DMS114 treated with DMSO at 0.1 percent for 48 hours (cell line): ENCODE data around the gene ITGB4.
A peak's percentile ranks its signal among the peaks of the same experiment; 100 is the strongest.
"Not testable (repeated sequence)": the region's sequence is repeated elsewhere in the genome, so short reads cannot be mapped to it uniquely, and the experiment has no call there.

Source experiments
- DNase-seq: peaks from one replicate; lab custom pipeline; 2025; ENCODE audit not compliant: unreplicated experiment; lab: John Stamatoyannopoulos, UW

Gene ITGB4

DNA sequence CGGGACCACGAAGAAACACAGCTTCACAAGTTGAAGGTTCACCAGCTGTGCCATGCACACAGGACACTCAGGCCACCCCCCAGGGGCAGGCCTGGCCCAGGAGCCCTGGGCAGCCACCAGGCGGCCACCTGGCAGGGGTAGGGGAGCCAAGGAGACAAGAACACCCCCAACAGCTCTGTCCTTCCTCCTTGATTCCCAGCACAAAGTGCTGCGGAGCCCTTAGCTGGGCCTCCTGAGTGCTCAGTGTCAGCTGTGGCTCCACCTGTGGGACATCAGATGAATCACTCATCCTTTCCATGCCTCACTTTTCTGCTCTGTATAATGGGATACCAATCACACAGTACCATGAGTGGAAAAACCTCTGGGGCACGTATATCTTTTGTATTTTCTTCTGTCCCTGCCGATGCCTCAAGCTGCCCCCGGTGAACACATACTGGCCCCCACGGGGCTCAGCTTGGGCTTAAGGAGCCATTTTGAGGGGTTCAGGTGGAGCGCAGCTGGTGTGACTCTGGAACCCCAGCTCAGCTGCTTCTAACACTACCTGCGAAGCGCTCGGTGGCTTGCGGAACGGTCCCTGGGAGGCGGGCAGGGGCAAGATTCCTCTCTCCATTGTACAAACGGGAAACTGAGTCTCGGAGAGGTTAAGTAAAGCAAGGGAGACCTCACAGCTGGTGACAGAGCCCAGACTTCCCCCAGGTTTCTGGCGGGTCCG is 31.7 kb downstream of the ITGB4 start:
- DNase-seq, result no peak

- DNase-seq, result no peak
These were observed 32.5 kb downstream of the ITGB4 start for GRCh38 chr17:75753514-75754377.

- DNase-seq, result no peak
These were observed 33.3 kb downstream of the ITGB4 start for GRCh38 chr17:75754378-75755204.

DNA sequence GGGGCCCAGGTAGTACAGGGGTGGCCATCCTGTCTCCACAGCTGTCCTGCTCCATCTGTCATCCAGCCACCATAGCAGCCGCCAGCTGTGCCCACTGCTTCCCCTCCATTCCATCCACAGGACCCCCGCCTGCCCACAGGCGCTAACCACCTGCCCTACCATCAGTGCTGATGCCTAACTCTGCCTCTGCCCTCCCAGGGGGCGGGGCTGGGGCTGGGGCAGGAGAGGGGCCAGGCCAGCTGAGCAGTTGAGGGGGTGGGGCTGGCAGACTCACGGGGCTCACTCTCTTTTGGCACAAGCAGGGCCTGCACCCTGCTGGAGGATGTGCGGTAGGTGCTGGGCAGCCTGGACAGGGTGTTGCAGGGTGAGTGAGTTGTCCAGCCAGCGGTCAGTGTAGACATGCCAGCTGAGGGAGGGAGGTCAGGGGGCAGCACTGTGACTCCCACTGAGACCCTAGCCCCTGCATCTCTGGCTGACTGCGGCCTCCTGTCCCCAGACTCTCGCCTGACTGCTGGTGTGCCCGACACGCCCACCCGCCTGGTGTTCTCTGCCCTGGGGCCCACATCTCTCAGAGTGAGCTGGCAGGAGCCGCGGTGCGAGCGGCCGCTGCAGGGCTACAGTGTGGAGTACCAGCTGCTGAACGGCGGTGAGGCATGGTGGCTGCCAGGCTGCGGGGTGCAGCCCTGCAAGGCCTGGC is 34.1 kb downstream of the ITGB4 start:
- DNase-seq, result no peak

GRCh38 chr17:75755990-75756389 is 34.7 kb downstream of the ITGB4 start:
- DNase-seq, result no peak

- DNase-seq, result no peak
These were observed 35.3 kb downstream of the ITGB4 start for GRCh38 chr17:75756451-75757085.

- DNase-seq, result no peak
These were observed 35.9 kb downstream of the ITGB4 start for GRCh38 chr17:75757086-75757681.

GRCh38 chr17:75758131-75758905 is 37.1 kb downstream of the ITGB4 start:
- DNase-seq, result no peak

DNA sequence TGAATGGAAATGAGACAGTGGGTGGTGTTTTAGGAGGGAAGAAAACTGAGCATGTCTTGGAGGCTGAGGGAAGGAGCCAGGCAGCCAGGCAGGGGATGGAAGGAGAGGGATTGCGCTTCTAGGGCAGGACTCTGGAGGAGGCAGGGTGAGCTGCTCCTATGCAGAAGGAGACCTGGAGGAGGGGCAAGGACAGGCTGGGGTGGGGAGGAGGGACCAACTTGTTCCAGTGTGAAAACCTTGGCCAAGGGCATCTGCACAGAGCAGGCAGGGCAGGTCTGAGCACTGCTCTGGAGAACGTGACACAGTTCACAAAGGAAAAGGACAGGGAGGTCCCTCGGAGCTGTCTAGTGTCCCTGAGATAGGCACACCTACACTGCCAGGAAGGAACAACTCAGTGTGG is 38.2 kb downstream of the ITGB4 start:
- DNase-seq, result no peak

- DNase-seq, result not testable (repeated sequence)
These were observed 38.9 kb downstream of the ITGB4 start for GRCh38 chr17:75759978-75760640.

DNA sequence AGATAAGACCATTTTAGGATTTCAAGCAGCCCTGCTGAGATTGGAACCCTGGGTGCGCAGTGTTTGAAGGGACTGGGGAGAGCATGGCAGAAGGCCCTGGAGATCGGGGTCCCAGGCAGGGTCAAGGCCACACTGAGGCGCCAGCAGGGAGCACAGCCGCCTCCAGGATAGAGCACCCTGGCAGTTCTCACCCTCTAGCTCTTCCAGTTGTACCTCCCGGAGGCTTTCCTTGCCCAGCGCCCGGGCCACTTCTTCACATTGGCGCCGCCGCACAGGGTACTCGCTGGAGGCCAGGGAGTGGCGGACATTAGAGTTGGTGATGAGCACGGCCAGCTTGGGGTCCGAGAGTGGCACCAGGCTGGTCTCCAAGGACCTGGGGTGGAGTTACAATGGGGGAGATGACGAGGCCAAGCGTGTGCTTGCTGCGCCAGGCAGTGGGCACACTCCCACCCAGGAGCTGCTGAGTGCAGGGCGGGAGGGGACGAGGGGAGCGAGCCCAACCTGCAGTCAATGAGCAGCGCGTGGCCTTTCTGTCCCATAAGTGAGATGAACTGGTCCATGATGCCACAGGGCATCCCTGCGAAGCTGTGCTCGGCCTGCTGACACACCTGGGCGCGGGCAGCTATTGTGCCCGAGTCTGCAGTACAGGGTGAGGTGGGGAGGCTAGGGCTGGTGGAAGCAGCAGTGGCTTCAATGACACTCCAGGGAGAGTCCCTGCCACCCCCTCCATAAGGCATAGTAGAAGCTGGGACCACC is 41.4 kb downstream of the ITGB4 start:
- no peak for DNase-seq

DNA sequence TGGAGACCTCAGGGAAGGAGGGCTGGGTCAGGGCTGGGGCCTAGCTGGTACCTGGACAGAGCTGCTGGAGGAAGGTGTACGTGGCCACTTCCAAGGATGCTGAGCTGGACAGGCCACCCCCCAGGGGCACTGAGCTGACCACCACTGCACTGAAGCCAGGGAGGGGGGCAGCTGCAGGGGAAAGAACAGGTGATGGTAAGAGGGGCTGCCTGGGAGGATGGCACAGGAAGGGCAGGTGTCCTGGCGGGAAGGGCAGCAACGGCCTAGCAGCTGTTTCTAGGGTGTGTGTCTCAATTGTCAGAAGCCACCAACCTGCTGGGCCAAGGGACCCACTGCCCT is 42.0 kb downstream of the ITGB4 start:
- no peak for DNase-seq

GRCh38 chr17:75763613-75764416 is 42.6 kb downstream of the ITGB4 start:
- DNase-seq, result no peak

DNA sequence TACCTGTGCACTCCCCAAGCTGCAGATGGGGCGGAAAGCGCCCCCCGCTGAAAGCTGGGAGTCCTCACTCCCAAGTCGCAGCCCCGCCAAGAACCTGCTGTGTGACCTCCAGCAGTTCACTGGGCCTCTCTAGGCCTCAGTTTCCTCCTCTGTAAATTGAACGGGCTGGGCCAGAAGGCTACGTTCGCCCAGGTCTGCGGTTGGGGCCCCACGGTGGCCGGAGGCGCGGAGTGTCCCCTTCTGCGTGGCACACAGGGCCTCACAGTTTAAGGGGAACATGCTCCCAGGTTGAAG is 43.1 kb downstream of the ITGB4 start:
- no peak for DNase-seq

DNA sequence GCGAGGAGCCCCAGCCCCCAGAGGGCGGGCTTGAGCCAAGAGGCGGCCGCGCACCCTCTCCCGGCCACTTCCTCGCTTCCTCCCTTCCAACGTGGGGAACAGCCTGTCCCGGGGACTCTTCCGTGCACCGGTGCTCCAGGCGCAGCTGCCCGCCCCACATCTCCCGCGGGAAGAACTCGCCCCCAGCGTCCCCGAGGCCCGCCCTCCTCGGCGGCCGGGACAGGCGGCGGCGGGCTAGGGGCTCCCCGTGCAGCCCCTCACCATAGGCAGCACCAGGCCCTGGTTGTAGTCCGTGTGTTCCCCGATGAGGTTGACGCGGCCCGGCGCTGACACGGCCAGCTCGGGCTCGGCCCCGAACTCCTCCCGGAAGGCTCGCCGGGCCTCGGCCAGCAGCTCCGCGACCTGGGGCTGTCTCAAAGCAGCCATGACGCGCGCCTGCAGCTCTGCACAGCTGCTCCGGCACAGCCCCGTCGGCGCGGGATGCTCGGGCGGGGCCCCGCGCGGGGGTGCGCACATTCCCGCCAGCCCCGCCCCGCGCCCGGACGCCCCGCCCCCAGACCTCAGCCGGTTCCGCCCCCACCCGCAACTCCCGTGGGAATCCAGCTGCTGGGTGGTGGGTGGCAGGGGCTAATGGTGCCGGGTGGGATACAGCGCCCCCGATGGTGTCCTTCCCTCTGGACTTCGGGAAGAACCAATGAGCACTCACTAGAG is 43.6 kb downstream of the ITGB4 start, which contains the start of gene GALK1:
GALK1 (minus strand) TSS at position 482 of the 711 bp plus-strand sequence; CDS start at position 426, 56 bp downstream.
- peak; percentile 22 for DNase-seq

- DNase-seq, result no peak
These were observed 44.7 kb downstream of the ITGB4 start for GRCh38 chr17:75765981-75766380.

DNA sequence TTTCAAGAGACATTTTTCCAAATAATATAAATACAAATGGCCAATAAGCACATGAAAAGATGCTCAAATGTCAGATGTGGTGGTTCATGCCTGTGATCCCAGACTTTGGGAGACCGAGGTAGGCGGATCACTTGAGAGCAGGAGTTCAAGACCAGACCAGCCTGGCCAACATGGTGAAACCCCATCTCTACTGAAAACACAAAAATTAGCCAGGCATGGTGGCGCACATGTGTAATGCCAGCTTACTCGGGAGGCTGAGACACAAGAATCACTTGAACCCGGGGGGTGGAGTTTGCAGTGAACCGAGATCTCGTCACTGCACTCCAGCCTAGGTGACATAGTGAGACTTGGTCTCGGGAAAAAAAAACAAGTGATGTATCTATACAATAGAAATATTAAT is 46.6 kb downstream of the ITGB4 start:
- no peak for DNase-seq
